GM12892 (cell line): ENCODE data around the gene FAM162B.

ENCODE experiments used
- POLR2A ChIP-seq: IDR thresholded peaks from 2 replicates; pipeline ENCODE4 v1.6.1; 2011; ENCODE audit warnings: low read depth, low read length, control low read depth
- POLR2AphosphoS5 ChIP-seq: IDR thresholded peaks from 2 replicates; pipeline ENCODE4 v1.6.1; 2011; ENCODE audit warnings: low read depth, low read length, control low read depth

GRCh38 chr6:116772450-116772849 lies 6.9 kb upstream of the FAM162B start:
- no peak for TF ChIP-seq POLR2A
- no peak for TF ChIP-seq POLR2AphosphoS5
